Neutrophil (primary cell): ENCODE data around the gene TOP1.

Source experiments
- H3K27ac ChIP-seq: fragments of 200-600 bp; sonication (generic); 2 replicates; pipeline ENCODE4 v1.5.1; 2016; ENCODE audit warnings: mild to moderate bottlenecking, moderate library complexity
- H3K27me3 ChIP-seq: fragments of 200-600 bp; sonication (generic); 2 replicates; pipeline ENCODE4 v1.6.0; 2016; ENCODE audit warnings: mild to moderate bottlenecking
- H3K36me3 ChIP-seq: fragments of 200-600 bp; sonication (generic); 2 replicates; pipeline ENCODE4 v1.5.1; 2017
- H3K4me1 ChIP-seq, 2 experiments: fragments of 200-600 bp in 1 of 2; sonication (generic) in 1 of 2; 1 replicate in 1 of 2; 2 replicates in 1 of 2; pipeline versions ENCODE4 v1.5.1 to v1.6.1; 2013 to 2016; ENCODE audit warnings: low read depth in 1 of 2, low read length in 1 of 2, mild to moderate bottlenecking in 1 of 2, moderate library complexity in 1 of 2; ENCODE audit not compliant: control insufficient read depth in 1 of 2, insufficient read depth in 1 of 2
- H3K4me3 ChIP-seq, 2 experiments: fragments of 200-600 bp in 1 of 2; sonication (generic) in 1 of 2; 1 replicate in 1 of 2; 2 replicates in 1 of 2; pipeline ENCODE4 v1.5.1; 2013 to 2016; ENCODE audit warnings: low read depth in 1 of 2, low read length in 1 of 2, mild to moderate bottlenecking in 1 of 2, moderate library complexity in 1 of 2
- H3K9me3 ChIP-seq: fragments of 200-600 bp; sonication (generic); 2 replicates; pipeline ENCODE4 v1.5.1; 2016
- CTCF ChIP-seq: fragments of 200-600 bp; sonication (generic); IDR thresholded peaks from 2 replicates; pipeline ENCODE4 v1.5.1; 2016; ENCODE audit warnings: antibody characterized with exemption

Gene TOP1

GRCh38 chr20:41049451-41049850, 20.8 kb downstream of the TOP1 start:
- peak overlapping the region; percentile 69 for H3K27ac ChIP-seq
- TF ChIP-seq CTCF: no peak
- H3K4me3 ChIP-seq: peak overlapping the region in 1 of 2 experiments; percentile 16
- H3K4me1 ChIP-seq: peaks cover 58 to 66% of the 10 kb centered on the region in 2 experiments
- H3K27me3 ChIP-seq: no peaks in the 10 kb centered on the region
- no peaks in the 10 kb centered on the region for H3K36me3 ChIP-seq
- H3K9me3 ChIP-seq: no peaks in the 10 kb centered on the region

GRCh38 chr20:41050361-41051008, 21.9 kb downstream of the TOP1 start:
- Histone ChIP-seq H3K4me3 (peak overlapping the region in 1 of 2 experiments; percentile 30), H3K27me3 (no peaks in the 10 kb centered on the region), H3K27ac (peak overlapping the region; percentile 74), H3K9me3 (no peaks in the 10 kb centered on the region), H3K36me3 (no peaks in the 10 kb centered on the region), H3K4me1 (peaks cover 58 to 67% of the 10 kb centered on the region in 2 experiments)
- no peak for TF ChIP-seq CTCF

GRCh38 chr20:41051009-41051825, 22.6 kb downstream of the TOP1 start:
- Histone ChIP-seq H3K9me3 (no peaks in the 10 kb centered on the region), H3K27me3 (no peaks in the 10 kb centered on the region), H3K36me3 (no peaks in the 10 kb centered on the region), H3K27ac (peak overlapping the region; percentile 74), H3K4me3 (peak overlapping the region in 1 of 2 experiments; percentile 30), H3K4me1 (peaks cover 58 to 67% of the 10 kb centered on the region in 2 experiments)
- TF ChIP-seq CTCF: no peak

GRCh38 chr20:41052742-41053419, 24.3 kb downstream of the TOP1 start:
- H3K4me1 ChIP-seq: peaks cover 53 to 60% of the 10 kb centered on the region in 2 experiments
- no peaks in the 10 kb centered on the region for H3K27me3 ChIP-seq
- no peak for TF ChIP-seq CTCF
- no peak overlapping the region for H3K4me3 ChIP-seq
- no peaks in the 10 kb centered on the region for H3K9me3 ChIP-seq
- peak overlapping the region; percentile 19 for H3K27ac ChIP-seq
- no peaks in the 10 kb centered on the region for H3K36me3 ChIP-seq

GRCh38 chr20:41054070-41054846, 25.6 kb downstream of the TOP1 start:
- no peaks in the 10 kb centered on the region for H3K27me3 ChIP-seq
- H3K4me1 ChIP-seq: peaks cover 40 to 46% of the 10 kb centered on the region in 2 experiments
- H3K4me3 ChIP-seq: no peak overlapping the region
- no peaks in the 10 kb centered on the region for H3K9me3 ChIP-seq
- H3K36me3 ChIP-seq: no peaks in the 10 kb centered on the region
- no peak overlapping the region for H3K27ac ChIP-seq
- no peak for TF ChIP-seq CTCF
